ENCODE measurements around the gene SPTB.

SPTB gene

DNA sequence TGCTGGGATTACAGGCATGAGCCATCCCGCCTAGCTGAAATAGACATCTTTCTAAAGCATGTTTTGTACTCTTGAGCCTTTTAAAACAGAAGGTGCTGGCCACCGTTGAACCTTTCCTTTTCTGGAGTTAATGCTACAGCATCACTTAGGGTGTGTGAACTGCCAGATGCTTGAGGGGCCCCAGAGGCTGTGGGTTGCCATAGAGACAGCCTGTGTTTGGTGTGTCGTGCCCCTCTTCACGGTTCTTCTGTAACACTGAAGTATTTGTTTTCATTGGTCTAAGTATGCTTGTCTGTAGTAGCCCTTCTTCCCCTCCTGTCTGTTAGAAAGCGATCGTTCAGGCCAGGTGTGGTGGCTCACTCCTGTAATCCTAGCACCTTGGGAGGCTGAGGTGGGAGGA lies 144.7 kb downstream of the SPTB start:
- no peak for DNase-seq (ENCODE audit: low spot score)
- TF ChIP-seq, protein P1, sequence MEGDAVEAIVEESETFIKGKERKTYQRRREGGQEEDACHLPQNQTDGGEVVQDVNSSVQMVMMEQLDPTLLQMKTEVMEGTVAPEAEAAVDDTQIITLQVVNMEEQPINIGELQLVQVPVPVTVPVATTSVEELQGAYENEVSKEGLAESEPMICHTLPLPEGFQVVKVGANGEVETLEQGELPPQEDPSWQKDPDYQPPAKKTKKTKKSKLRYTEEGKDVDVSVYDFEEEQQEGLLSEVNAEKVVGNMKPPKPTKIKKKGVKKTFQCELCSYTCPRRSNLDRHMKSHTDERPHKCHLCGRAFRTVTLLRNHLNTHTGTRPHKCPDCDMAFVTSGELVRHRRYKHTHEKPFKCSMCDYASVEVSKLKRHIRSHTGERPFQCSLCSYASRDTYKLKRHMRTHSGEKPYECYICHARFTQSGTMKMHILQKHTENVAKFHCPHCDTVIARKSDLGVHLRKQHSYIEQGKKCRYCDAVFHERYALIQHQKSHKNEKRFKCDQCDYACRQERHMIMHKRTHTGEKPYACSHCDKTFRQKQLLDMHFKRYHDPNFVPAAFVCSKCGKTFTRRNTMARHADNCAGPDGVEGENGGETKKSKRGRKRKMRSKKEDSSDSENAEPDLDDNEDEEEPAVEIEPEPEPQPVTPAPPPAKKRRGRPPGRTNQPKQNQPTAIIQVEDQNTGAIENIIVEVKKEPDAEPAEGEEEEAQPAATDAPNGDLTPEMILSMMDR (IDR thresholded peaks at IDR 0.05; ENCODE audit: borderline replicate concordance, control extremely low read depth, extremely low read depth, insufficient read depth, missing control alignments) = no peak
- in situ Hi-C loops (cut with MboI; ENCODE audit: low sequenced_read_pairs, unreplicated experiment) = no loop called here

DNA sequence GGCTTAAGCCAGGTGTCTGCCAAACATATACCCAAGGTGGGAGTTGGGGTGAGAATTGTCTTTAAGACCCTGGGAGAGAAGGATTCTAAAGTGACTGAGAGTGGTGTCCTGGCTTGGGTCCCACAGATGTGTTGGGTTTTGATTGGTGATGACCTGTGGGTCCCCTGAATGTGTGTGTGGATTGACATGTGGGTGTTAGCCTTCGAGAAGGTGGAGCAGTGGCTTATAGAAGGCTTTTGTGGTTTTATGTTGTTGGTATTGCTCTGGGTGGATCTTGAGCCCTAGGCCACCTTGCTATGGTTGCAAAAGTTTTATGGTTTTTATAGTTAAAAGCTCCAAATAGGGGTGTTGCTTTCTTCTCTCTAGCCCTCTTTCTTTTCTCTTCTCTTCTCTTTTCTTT lies 145.8 kb downstream of the SPTB start:
- in situ Hi-C loops (cut with MboI; ENCODE audit: low sequenced_read_pairs, unreplicated experiment) = no loop called here
- TF ChIP-seq, protein P1 (IDR thresholded peaks at IDR 0.05; ENCODE audit: borderline replicate concordance, control extremely low read depth, extremely low read depth, insufficient read depth, missing control alignments) = no peak
- DNase-seq (ENCODE audit: low spot score) = no peak

DNA sequence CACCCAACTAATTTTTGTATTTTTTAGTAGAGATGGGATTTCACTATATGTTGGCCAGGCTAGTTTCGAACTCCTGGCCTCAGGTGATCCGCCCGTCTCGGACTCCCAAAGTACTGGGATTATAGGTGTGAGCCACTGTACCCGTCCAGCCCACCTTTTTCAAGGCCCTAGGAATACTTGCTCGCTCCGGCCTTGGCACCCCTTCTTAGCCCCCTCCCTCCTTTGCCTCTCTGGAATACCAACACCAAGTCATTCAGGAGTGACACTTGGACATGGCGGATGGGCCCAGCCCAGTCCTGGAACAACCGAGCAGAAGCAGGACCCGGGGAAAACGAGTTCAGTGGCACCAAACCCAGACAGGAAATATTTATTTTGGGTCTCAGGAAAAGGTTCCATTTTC lies 146.4 kb downstream of the SPTB start:
- DNase-seq (ENCODE audit: low spot score) = no peak
- TF ChIP-seq, protein P1 (IDR thresholded peaks at IDR 0.05; ENCODE audit: borderline replicate concordance, control extremely low read depth, extremely low read depth, insufficient read depth, missing control alignments) = no peak
- in situ Hi-C loops (cut with MboI; ENCODE audit: low sequenced_read_pairs, unreplicated experiment) = no loop called here

DNA sequence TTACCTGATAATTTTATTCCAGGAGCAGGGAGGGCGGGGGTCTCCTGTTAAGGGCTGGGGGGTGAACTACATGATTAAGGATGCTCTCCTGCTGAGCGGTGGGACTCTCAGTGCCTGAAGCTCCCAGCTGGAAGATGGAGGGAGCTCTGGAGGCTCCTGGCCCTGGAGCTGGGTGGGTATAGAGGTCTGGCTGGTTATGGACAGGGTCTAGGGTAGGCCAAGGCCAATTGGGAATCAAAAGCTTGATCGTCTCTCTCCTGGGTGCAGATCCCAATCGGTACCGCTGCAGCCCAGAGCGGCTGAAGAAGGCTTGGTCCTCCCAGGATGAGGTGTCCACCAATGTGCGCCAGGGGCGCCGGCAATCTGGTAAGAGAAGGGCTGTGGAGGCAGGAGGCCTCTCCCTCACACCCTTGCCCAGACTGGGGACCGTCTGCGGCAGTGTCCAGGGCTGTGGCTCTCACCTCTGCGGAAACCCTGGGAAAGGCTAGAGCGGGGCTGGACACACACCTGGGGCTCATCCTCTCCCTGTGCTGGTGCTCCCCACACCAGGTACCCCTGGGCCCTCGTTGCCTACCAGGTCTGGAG lies 147.1 kb downstream of the SPTB start:
- TF ChIP-seq, protein P1 (IDR thresholded peaks at IDR 0.05; ENCODE audit: borderline replicate concordance, control extremely low read depth, extremely low read depth, insufficient read depth, missing control alignments) = no peak
- in situ Hi-C loops (cut with MboI; ENCODE audit: low sequenced_read_pairs, unreplicated experiment) = no loop called here

DNA sequence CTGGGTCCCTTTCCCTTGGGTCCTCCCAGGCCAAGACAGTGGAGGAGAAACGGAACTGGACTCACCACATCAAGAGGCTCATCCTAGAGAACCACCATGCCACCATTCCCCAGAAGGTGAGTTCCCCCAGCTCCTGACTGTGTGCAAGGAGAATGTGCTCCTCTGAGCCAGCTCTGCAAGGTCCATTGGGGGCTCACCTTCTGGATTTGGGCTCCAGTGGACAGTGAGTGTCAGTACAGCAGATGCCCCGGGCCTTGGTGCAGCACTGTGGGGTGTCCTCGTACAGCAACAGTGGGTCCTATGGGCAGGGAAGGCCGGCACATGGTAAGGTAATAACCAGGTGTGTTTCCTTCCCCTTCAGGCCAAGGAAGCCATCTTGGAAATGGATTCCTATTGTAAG lies 147.6 kb downstream of the SPTB start:
- no peak for DNase-seq (ENCODE audit: low spot score)
- in situ Hi-C loops (cut with MboI; ENCODE audit: low sequenced_read_pairs, unreplicated experiment) = no loop called here
- TF ChIP-seq, protein P1 (IDR thresholded peaks at IDR 0.05; ENCODE audit: borderline replicate concordance, control extremely low read depth, extremely low read depth, insufficient read depth, missing control alignments) = no peak

More for the DNA sequence above, 147.1 kb downstream of the SPTB start:
- DNase-seq (ENCODE audit: low spot score) = no peak

DNA sequence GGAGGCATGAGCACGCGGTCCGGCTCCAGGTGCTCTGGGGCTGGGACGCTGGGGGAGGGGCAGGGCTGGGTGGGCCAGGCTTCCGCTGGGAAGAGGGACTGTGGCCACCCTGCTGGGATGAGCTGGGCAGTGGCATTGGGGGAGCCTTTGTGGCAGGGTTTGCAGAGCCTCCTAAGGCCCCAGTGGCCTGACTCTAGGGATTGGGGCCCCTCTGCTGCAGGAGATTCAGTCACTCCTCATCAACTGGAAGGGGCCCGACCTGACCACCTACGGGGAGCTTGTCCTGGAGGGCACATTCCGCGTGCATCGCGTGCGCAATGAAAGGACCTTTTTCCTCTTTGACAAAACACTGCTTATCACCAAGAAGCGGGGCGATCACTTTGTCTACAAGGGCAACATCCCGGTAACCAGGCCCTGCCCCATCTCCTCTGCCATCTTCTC lies 148.5 kb downstream of the SPTB start:
- in situ Hi-C loops (cut with MboI; ENCODE audit: low sequenced_read_pairs, unreplicated experiment) = no loop called here
- no peak for DNase-seq (ENCODE audit: low spot score)
- TF ChIP-seq, protein P1 (IDR thresholded peaks at IDR 0.05; ENCODE audit: borderline replicate concordance, control extremely low read depth, extremely low read depth, insufficient read depth, missing control alignments) = no peak
